GM12873 (cell line): Measurements from ENCODE around the gene DDX20.

Experiments used
- TF ChIP-seq, protein P1 (sequence below): IDR thresholded peaks from 2 replicates; pipeline ENCODE4 v1.5.1; 2012; ENCODE audit warnings: low read depth, mild to moderate bottlenecking, moderate library complexity, low read length, control low read depth; ENCODE audit not compliant: insufficient read depth; ENCODE audit errors: missing control alignments

DDX20 gene

DNA sequence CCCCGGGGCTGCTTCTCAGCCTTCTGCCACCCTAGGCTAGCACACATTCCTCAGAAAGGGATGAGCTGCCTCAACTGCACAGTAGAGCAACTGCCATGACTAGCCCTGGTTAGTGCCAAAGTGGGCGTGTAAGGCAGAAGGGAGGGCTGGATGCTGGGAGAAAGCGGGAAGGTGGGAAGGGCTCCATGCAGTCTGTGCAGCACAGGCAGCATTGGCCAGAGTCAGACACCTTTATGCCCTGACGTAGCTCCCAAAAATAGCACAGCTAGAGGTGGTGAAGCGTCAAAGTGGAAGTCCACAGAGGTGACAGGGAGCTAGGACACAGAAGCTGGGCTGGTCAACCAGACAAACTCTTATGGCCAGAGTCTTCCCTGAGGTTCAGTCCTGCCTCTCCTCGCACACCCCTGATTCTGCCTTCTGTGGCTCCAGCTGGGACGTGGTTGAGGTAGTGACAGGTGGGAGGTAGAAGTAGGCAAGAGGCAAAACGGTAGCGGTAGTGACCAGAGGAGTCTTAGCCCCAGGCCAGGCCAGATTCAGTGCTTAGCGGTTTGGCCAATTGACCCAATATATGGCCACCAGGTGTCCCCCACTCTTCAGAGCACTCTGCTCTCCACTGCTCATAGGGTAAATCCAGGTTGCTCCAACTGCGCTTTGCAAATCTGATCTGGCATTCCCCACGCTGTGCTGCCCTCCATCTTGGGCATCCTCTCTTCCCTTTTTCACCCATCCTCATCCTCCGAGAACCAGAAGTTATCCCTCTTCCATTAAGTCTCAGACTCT, 45.6 kb downstream of the DDX20 start:
- TF ChIP-seq, protein P1, sequence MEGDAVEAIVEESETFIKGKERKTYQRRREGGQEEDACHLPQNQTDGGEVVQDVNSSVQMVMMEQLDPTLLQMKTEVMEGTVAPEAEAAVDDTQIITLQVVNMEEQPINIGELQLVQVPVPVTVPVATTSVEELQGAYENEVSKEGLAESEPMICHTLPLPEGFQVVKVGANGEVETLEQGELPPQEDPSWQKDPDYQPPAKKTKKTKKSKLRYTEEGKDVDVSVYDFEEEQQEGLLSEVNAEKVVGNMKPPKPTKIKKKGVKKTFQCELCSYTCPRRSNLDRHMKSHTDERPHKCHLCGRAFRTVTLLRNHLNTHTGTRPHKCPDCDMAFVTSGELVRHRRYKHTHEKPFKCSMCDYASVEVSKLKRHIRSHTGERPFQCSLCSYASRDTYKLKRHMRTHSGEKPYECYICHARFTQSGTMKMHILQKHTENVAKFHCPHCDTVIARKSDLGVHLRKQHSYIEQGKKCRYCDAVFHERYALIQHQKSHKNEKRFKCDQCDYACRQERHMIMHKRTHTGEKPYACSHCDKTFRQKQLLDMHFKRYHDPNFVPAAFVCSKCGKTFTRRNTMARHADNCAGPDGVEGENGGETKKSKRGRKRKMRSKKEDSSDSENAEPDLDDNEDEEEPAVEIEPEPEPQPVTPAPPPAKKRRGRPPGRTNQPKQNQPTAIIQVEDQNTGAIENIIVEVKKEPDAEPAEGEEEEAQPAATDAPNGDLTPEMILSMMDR, result no peak

DNA sequence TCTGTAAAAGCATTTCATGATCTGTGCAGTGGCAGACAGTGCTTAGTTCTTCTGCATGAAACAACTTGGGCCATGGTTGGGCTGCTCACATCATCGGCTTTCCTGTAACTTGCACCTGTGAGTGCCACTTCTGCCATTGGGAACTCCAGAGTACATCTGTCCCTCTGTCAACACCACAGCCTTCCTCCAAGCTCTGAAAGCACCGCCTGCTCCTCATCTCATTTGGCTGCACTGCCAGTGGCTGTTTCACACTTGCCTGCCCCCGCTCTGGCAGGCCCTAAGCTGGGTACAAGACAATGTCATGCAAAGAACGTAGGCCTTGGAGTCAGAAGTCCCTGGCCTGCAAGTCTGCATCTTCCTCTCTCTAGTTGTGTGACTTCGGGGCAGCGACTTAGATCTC, 46.4 kb downstream of the DDX20 start:
- TF ChIP-seq, protein P1, result no peak

DNA sequence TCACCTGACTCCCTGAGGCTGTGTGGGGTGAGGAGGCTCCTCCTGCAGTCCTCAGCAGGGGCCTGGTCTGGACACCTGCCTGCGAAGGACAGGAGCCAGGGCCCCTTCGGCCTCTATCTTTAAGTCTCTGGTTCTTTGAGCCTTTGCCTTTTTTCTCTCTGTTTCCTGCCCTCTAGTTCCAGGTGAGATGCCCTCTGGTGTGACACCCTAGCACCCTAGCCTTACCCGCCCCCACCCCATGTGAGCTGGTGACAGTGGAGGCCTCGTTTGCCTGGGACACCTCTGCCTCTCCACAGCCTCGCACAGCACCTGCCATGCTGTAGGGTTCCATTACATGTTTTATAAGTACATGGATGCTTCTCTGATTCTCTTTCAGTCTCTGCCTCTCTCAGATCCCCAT, 47.3 kb downstream of the DDX20 start:
- TF ChIP-seq, protein P1, result no peak

DNA sequence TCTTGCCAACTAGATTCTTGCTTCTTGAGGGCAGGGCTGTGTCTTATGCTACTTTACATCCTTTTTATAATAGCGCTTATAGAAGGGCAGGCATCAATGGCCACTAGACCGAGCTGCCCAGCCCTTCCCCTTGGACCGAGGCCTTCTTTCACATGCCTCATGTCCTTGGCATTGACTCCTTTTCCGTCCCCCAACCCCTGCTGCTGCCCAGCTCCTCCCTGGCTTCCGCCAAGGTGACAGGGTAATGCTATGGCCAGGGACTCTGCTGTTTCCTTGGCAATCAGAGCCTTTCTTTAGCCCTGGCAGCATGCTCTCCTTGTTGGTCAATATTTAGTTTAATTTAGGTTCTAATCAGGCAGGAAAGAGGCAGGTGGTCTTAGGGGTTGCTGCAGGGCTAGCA, 48.2 kb downstream of the DDX20 start:
- TF ChIP-seq, protein P1, result no peak

DNA sequence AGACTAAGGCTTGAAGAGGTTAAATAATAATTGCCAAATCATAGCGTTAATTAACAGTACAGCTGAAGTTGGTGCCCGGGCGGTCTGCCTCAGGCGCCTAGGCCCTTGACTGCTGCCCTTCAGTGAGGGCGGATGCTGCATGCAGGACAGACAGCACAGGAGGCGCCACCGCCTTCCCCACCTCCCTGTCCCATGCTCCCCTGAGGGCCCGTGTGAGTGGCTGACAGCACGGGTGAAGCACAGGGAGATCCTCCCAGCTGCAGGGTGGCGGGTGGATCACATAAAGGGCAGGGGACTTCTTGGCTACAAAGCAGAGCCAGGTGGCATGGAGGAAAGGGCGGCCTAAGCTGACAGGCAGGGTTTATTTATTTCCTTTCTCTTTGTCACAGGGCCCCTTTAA, 49.1 kb downstream of the DDX20 start:
- TF ChIP-seq, protein P1, result no peak

DNA sequence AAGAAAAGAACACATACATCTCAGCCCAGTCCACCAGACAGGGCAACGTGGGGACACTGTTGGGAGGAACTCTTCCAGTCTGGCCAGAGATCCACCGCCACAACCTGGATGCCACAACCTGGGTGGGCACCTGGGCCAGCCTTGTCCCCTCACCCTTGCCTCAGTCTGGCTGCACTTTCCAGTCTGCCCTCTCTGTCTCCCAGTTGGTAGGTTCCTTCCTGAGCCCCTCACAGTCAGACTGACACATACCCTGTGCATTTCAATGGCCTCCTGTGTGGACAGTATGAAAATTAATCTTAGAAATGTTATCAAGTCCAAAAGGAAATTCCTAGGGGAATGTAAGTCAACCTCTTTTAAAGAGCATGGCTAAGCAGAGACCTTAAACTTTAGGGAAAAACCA, 49.5 kb downstream of the DDX20 start:
- TF ChIP-seq, protein P1, result no peak

DNA sequence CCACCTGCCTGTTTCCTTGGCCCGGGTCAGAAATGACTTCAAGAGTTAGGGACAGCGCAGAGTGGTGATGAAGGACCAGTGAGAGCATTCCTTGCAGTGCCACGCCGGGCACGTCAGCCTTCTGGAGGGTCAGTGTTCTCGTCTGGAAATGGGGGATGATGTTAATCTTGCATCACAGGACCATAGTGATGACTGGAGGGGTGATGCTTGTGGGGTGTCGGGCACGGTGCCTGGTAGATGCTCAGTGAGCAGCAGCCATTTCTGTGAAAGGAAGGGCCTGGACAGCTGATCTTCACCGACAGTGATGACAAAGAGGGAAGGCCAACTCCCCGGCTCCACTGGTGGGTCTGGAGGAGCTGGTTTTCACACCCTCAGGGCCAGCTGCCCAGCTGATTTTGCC, 56.2 kb downstream of the DDX20 start:
- TF ChIP-seq, protein P1, result no peak
